ENCODE measurements around the gene DTX3L.

The DTX3L gene

DNA sequence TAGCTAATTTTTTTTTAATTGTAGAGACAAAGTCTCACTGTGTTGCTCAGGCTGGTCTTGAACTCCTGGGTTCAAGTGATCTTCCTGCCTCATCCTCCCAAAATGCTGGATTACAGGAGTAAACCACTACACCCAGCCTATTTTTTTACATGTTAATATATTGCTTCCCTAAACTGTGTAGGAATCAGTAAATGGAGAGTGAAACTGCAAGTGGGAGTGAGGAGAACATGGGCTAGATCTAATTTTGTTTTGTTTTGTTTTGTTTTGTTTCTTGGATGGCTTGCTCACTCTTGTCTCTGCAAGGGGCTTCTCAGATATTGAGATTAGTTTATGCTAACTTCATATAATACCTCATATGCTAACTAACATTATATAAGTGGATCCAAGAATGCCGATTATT lies 44.8 kb downstream of the DTX3L start:
- H3K4me3 ChIP-seq (ENCODE audit: low read length): no peak overlapping the region
- WGBS (ENCODE audit: extremely low coverage, insufficient coverage, low lambda C conversion rate): no CpG with 5 or more reads among the region's 1 CpG
- H3K27ac ChIP-seq (ENCODE audit: low read depth, low read length): no peak overlapping the region
- no peak overlapping the region for H2BK120ac ChIP-seq (ENCODE audit: low read depth, low read length)
- no peak overlapping the region for H2AK5ac ChIP-seq (ENCODE audit: low read length)
- H3K27me3 ChIP-seq (ENCODE audit: insufficient read depth, low read length, poor library complexity): no peaks in the 10 kb centered on the region
- no peak overlapping the region for H4K8ac ChIP-seq (ENCODE audit: low read depth, low read length)
- H3K4me1 ChIP-seq (ENCODE audit: control insufficient read depth, low read depth, low read length): no peaks in the 10 kb centered on the region
- H3K9ac ChIP-seq (ENCODE audit: low read length): no peak overlapping the region
- no peak overlapping the region for H2BK15ac ChIP-seq (replicated peaks; ENCODE audit: low read depth)
- H3K18ac ChIP-seq (ENCODE audit: low read length): no peak overlapping the region
- no peak overlapping the region for H3K4ac ChIP-seq (ENCODE audit: low read depth, low read length)
- no peak overlapping the region for H2BK5ac ChIP-seq (ENCODE audit: low read length)
- H3K36me3 ChIP-seq (ENCODE audit: control insufficient read depth, insufficient read depth, low read length): no peaks in the 10 kb centered on the region
- H3K23ac ChIP-seq (ENCODE audit: low read length): no peak overlapping the region
- H3K4me2 ChIP-seq (ENCODE audit: low read length): no peak overlapping the region
- DNase-seq: no peak
- H4K5ac ChIP-seq (ENCODE audit: low read length): no peak overlapping the region
- no peaks in the 10 kb centered on the region for H3K79me1 ChIP-seq (ENCODE audit: low read length)
- no peak overlapping the region for H3K56ac ChIP-seq (ENCODE audit: low read length)
- H3K79me2 ChIP-seq (ENCODE audit: control insufficient read depth, insufficient read depth, low read length): no peaks in the 10 kb centered on the region

DNA sequence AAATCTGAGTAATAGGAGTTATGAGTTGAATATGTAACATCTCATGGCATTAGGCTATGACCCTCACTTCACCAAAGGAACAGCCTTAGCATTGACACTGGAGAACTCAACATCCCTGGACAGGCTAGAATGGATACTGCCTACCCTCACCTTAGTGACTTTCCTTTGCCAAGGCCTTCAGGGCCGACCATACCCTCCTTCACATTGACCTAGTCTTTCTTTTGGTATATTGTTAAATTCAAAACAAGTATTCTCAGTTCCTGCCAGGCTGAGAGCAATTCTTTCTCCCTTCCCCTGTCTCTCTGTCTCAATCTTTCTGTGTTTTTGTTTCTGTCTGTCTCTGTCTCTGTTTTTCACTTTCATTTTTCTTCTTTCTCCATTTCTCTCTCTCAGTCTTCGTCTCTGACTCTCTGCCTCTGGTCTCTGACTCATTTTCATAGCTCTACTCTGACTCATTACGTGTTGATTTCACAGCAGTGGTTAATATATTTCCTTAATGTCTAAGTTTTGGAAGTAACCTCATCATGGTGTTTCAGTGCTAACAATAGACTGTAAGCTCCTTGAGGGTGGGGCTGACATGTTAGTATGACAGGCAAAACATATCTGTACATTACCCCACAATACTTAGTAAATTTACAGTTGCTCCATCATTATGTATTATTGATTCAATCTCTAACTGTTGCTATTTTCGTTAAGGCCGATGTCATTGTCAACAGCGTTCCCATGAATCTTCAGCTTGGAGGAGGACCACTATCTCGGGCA lies 45.8 kb downstream of the DTX3L start:
- WGBS (ENCODE audit: extremely low coverage, insufficient coverage, low lambda C conversion rate): no CpG with 5 or more reads among the region's 7 CpGs
- no peaks in the 10 kb centered on the region for H3K36me3 ChIP-seq (ENCODE audit: control insufficient read depth, insufficient read depth, low read length)
- H3K27ac ChIP-seq (ENCODE audit: low read depth, low read length): no peak overlapping the region
- no peak overlapping the region for H3K4me3 ChIP-seq (ENCODE audit: low read length)
- H3K79me1 ChIP-seq (ENCODE audit: low read length): no peaks in the 10 kb centered on the region
- H3K27me3 ChIP-seq (ENCODE audit: insufficient read depth, low read length, poor library complexity): no peaks in the 10 kb centered on the region
- no peak overlapping the region for H3K4me2 ChIP-seq (ENCODE audit: low read length)
- H3K18ac ChIP-seq (ENCODE audit: low read length): no peak overlapping the region
- no peak overlapping the region for H2BK5ac ChIP-seq (ENCODE audit: low read length)
- no peaks in the 10 kb centered on the region for H3K79me2 ChIP-seq (ENCODE audit: control insufficient read depth, insufficient read depth, low read length)
- no peak overlapping the region for H4K8ac ChIP-seq (ENCODE audit: low read depth, low read length)
- H2BK15ac ChIP-seq (replicated peaks; ENCODE audit: low read depth): no peak overlapping the region
- H3K9ac ChIP-seq (ENCODE audit: low read length): no peak overlapping the region
- H4K5ac ChIP-seq (ENCODE audit: low read length): no peak overlapping the region
- no peak overlapping the region for H3K23ac ChIP-seq (ENCODE audit: low read length)
- H3K4me1 ChIP-seq (ENCODE audit: control insufficient read depth, low read depth, low read length): no peaks in the 10 kb centered on the region
- DNase-seq: no peak
- H3K56ac ChIP-seq (ENCODE audit: low read length): no peak overlapping the region
- no peak overlapping the region for H2AK5ac ChIP-seq (ENCODE audit: low read length)
- H3K4ac ChIP-seq (ENCODE audit: low read depth, low read length): no peak overlapping the region
- no peak overlapping the region for H2BK120ac ChIP-seq (ENCODE audit: low read depth, low read length)

DNA sequence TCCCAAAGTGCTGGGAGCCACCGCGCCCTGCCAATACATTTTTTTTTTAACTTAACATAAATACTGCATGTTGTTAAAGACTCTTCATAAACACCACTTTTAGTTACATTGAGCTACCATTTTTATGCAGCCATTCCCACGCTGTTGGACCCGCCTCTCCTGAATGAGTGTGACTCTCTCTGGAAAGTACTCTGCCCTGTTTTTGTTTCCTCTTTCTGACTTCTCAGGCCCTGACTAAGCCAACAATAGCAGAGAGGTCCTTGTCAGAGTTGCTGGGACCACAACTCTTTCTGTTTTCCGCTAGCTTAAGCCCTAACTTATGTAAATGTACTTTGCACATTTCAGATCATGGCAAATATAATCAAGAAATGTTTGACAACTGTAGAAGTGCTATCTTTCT lies 48.6 kb downstream of the DTX3L start:
- no peak overlapping the region for H3K4me3 ChIP-seq (ENCODE audit: low read length)
- peaks cover 4% of the 10 kb centered on the region for H3K4me1 ChIP-seq (ENCODE audit: control insufficient read depth, low read depth, low read length)
- no peak overlapping the region for H4K5ac ChIP-seq (ENCODE audit: low read length)
- no peak overlapping the region for H2AK5ac ChIP-seq (ENCODE audit: low read length)
- no peak overlapping the region for H2BK15ac ChIP-seq (replicated peaks; ENCODE audit: low read depth)
- H3K18ac ChIP-seq (ENCODE audit: low read length): no peak overlapping the region
- no peak overlapping the region for H2BK120ac ChIP-seq (ENCODE audit: low read depth, low read length)
- no peak overlapping the region for H3K9ac ChIP-seq (ENCODE audit: low read length)
- no peaks in the 10 kb centered on the region for H3K79me1 ChIP-seq (ENCODE audit: low read length)
- no peak overlapping the region for H4K8ac ChIP-seq (ENCODE audit: low read depth, low read length)
- no peak overlapping the region for H2BK5ac ChIP-seq (ENCODE audit: low read length)
- no CpG with 5 or more reads among the region's 5 CpGs for WGBS (ENCODE audit: extremely low coverage, insufficient coverage, low lambda C conversion rate)
- no peak overlapping the region for H3K23ac ChIP-seq (ENCODE audit: low read length)
- no peaks in the 10 kb centered on the region for H3K36me3 ChIP-seq (ENCODE audit: control insufficient read depth, insufficient read depth, low read length)
- H3K4ac ChIP-seq (ENCODE audit: low read depth, low read length): no peak overlapping the region
- no peak overlapping the region for H3K56ac ChIP-seq (ENCODE audit: low read length)
- H3K27me3 ChIP-seq (ENCODE audit: insufficient read depth, low read length, poor library complexity): no peaks in the 10 kb centered on the region
- DNase-seq: no peak
- no peaks in the 10 kb centered on the region for H3K79me2 ChIP-seq (ENCODE audit: control insufficient read depth, insufficient read depth, low read length)
- H3K27ac ChIP-seq (ENCODE audit: low read depth, low read length): no peak overlapping the region
- H3K4me2 ChIP-seq (ENCODE audit: low read length): no peak overlapping the region

DNA sequence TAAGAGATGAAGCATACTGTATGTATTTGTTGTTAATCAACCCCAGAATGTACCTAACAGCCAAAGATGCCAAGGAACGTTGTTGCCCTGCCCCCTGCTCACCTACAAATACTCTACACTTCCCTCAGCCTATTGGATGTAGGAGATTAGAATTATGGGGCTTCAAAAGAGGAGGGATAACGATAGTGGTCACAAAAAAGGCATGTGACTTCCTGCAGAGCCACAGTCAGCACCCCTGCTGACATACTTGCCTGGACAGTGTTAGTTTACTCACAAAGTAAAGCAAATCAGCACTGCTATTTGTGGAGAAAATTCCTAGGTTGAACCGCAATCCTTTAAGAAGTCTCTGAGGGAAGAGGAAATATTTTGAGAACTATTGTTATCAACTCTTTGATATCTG lies 51.2 kb downstream of the DTX3L start:
- no peak overlapping the region for H3K56ac ChIP-seq (ENCODE audit: low read length)
- no peak overlapping the region for H3K9ac ChIP-seq (ENCODE audit: low read length)
- no peaks in the 10 kb centered on the region for H3K79me2 ChIP-seq (ENCODE audit: control insufficient read depth, insufficient read depth, low read length)
- no peak overlapping the region for H3K23ac ChIP-seq (ENCODE audit: low read length)
- H2AK5ac ChIP-seq (ENCODE audit: low read length): no peak overlapping the region
- no peak overlapping the region for H3K4ac ChIP-seq (ENCODE audit: low read depth, low read length)
- H3K18ac ChIP-seq (ENCODE audit: low read length): no peak overlapping the region
- no peak overlapping the region for H2BK15ac ChIP-seq (replicated peaks; ENCODE audit: low read depth)
- H3K36me3 ChIP-seq (ENCODE audit: control insufficient read depth, insufficient read depth, low read length): no peaks in the 10 kb centered on the region
- no peak overlapping the region for H3K4me3 ChIP-seq (ENCODE audit: low read length)
- H3K27me3 ChIP-seq (ENCODE audit: insufficient read depth, low read length, poor library complexity): no peaks in the 10 kb centered on the region
- no CpG with 5 or more reads among the region's 3 CpGs for WGBS (ENCODE audit: extremely low coverage, insufficient coverage, low lambda C conversion rate)
- H3K4me2 ChIP-seq (ENCODE audit: low read length): no peak overlapping the region
- no peak overlapping the region for H2BK5ac ChIP-seq (ENCODE audit: low read length)
- peak; percentile 50 for DNase-seq
- H2BK120ac ChIP-seq (ENCODE audit: low read depth, low read length): no peak overlapping the region
- peaks cover 4% of the 10 kb centered on the region for H3K4me1 ChIP-seq (ENCODE audit: control insufficient read depth, low read depth, low read length)
- no peak overlapping the region for H4K8ac ChIP-seq (ENCODE audit: low read depth, low read length)
- H4K5ac ChIP-seq (ENCODE audit: low read length): no peak overlapping the region
- H3K27ac ChIP-seq (ENCODE audit: low read depth, low read length): no peak overlapping the region
- H3K79me1 ChIP-seq (ENCODE audit: low read length): no peaks in the 10 kb centered on the region

DNA sequence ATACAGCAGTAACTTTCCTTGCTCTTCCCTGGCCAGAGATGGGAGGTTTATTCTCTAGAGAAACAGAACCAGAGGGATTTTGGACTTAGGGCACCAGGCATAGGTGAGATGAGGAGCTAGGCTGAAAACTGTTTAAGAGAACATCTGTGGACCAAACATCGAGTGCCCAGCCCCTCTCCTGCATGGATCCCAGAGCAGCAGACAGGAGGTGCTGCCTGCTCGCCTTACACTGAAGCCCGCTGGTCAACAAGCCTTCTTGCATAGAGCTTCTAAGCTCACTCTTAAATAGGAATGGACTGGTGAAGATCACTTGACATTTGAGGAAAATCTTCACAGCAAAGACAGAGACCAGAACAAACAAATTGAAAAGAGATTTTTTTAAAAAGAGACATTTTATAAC lies 54.5 kb downstream of the DTX3L start:
- Histone ChIP-seq H3K9ac (ENCODE audit: low read length) (no peak overlapping the region), H3K56ac (ENCODE audit: low read length) (no peak overlapping the region), H3K79me1 (ENCODE audit: low read length) (no peaks in the 10 kb centered on the region), H3K79me2 (ENCODE audit: control insufficient read depth, insufficient read depth, low read length) (no peaks in the 10 kb centered on the region), H3K4me2 (ENCODE audit: low read length) (no peak overlapping the region), H2BK5ac (ENCODE audit: low read length) (no peak overlapping the region), H3K4ac (ENCODE audit: low read depth, low read length) (no peak overlapping the region), H4K8ac (ENCODE audit: low read depth, low read length) (no peak overlapping the region), H4K5ac (ENCODE audit: low read length) (no peak overlapping the region), H2AK5ac (ENCODE audit: low read length) (no peak overlapping the region), H3K23ac (ENCODE audit: low read length) (no peak overlapping the region), H2BK120ac (ENCODE audit: low read depth, low read length) (no peak overlapping the region), H3K4me1 (ENCODE audit: control insufficient read depth, low read depth, low read length) (peaks cover 4% of the 10 kb centered on the region), H3K18ac (ENCODE audit: low read length) (no peak overlapping the region), H3K27me3 (ENCODE audit: insufficient read depth, low read length, poor library complexity) (no peaks in the 10 kb centered on the region), H3K36me3 (ENCODE audit: control insufficient read depth, insufficient read depth, low read length) (no peaks in the 10 kb centered on the region), H3K4me3 (ENCODE audit: low read length) (no peak overlapping the region), H2BK15ac (replicated peaks; ENCODE audit: low read depth) (no peak overlapping the region), H3K27ac (ENCODE audit: low read depth, low read length) (no peak overlapping the region)
- DNase-seq: no peak
- no CpG with 5 or more reads among the region's 3 CpGs for WGBS (ENCODE audit: extremely low coverage, insufficient coverage, low lambda C conversion rate)

DNA sequence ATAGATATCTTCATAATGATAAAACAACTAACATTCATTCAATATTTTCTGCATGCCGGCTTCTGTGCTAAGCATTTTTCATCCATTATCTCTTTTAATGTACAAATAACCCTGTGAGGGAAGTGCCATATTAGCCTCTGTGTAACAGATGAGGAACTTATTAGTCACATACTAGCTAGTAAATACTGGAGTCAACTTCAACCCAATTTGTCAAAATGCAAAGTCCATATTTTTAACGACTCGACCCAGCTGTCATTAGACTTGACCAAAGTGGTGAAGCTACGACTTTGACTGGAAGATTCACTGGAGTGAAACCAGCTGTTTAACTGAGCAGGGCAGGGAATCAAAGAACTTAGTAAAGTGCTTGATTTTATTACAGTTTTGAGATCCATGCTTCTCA lies 54.9 kb downstream of the DTX3L start:
- WGBS (ENCODE audit: extremely low coverage, insufficient coverage, low lambda C conversion rate): no CpG with 5 or more reads among the region's 4 CpGs
- no peak overlapping the region for H2BK5ac ChIP-seq (ENCODE audit: low read length)
- no peak overlapping the region for H2AK5ac ChIP-seq (ENCODE audit: low read length)

More for the DNA sequence above, 54.9 kb downstream of the DTX3L start:
- Histone ChIP-seq H3K4me2 (ENCODE audit: low read length) (no peak overlapping the region), H3K27me3 (ENCODE audit: insufficient read depth, low read length, poor library complexity) (no peaks in the 10 kb centered on the region), H3K4me1 (ENCODE audit: control insufficient read depth, low read depth, low read length) (peaks cover 4% of the 10 kb centered on the region), H4K8ac (ENCODE audit: low read depth, low read length) (no peak overlapping the region), H4K5ac (ENCODE audit: low read length) (no peak overlapping the region), H3K56ac (ENCODE audit: low read length) (no peak overlapping the region), H3K27ac (ENCODE audit: low read depth, low read length) (no peak overlapping the region), H2BK15ac (replicated peaks; ENCODE audit: low read depth) (no peak overlapping the region), H3K23ac (ENCODE audit: low read length) (no peak overlapping the region), H3K4ac (ENCODE audit: low read depth, low read length) (no peak overlapping the region), H3K36me3 (ENCODE audit: control insufficient read depth, insufficient read depth, low read length) (no peaks in the 10 kb centered on the region), H3K9ac (ENCODE audit: low read length) (no peak overlapping the region), H3K79me1 (ENCODE audit: low read length) (no peaks in the 10 kb centered on the region), H2BK120ac (ENCODE audit: low read depth, low read length) (no peak overlapping the region), H3K4me3 (ENCODE audit: low read length) (no peak overlapping the region), H3K79me2 (ENCODE audit: control insufficient read depth, insufficient read depth, low read length) (no peaks in the 10 kb centered on the region), H3K18ac (ENCODE audit: low read length) (no peak overlapping the region)
- no peak for DNase-seq
